Liver (tissue), 9 donors: ENCODE measurements around the gene SEMA4D. TPM values are rescaled to one million over a fixed set of nuclear protein-coding genes. Genes with fewer than 3 reads are reported as not detected.

Experiments used
- DNase-seq: peaks from one replicate; pipeline ENCODE4 v3.0.0-alpha.2; 2017; ENCODE audit warnings: low spot score
- H3K27ac ChIP-seq, 2 donors: one replicate each; pipeline ENCODE4 v1.7.0; 2013; ENCODE audit warnings: inconsistent platforms in 2 of 2, low read length in 2 of 2, control low read depth in 1 of 2, low read depth in 1 of 2, mild to moderate bottlenecking in 1 of 2
- H3K27me3 ChIP-seq, 4 donors: one replicate each; pipeline versions ENCODE4 v1.6.1 to v1.7.0; 2013; ENCODE audit warnings: low read length in 3 of 4, inconsistent platforms in 1 of 4, mild to moderate bottlenecking in 1 of 4, moderate library complexity in 1 of 4; ENCODE audit not compliant: control insufficient read depth in 4 of 4, insufficient read depth in 4 of 4
- H3K36me3 ChIP-seq, 4 donors: one replicate each; pipeline versions ENCODE4 v1.6.1 to v1.7.0; 2013; ENCODE audit warnings: low read length in 3 of 4, mild to moderate bottlenecking in 3 of 4, low read depth in 1 of 4, moderate library complexity in 1 of 4; ENCODE audit not compliant: control insufficient read depth in 4 of 4, insufficient read depth in 3 of 4
- H3K4me1 ChIP-seq, 4 donors: one replicate each; pipeline versions ENCODE4 v1.6.1 to v1.7.0; 2013; ENCODE audit warnings: low read length in 3 of 4, mild to moderate bottlenecking in 3 of 4, moderate library complexity in 1 of 4; ENCODE audit not compliant: control insufficient read depth in 4 of 4, insufficient read depth in 4 of 4
- H3K4me3 ChIP-seq, 3 donors: one replicate each; pipeline versions ENCODE4 v1.6.1 to v1.7.0; 2013; ENCODE audit warnings: low read length in 3 of 3, control low read depth in 1 of 3, low read depth in 1 of 3, mild to moderate bottlenecking in 1 of 3
- H3K9ac ChIP-seq, 2 donors: one replicate each; pipeline ENCODE4 v1.7.0; 2013; ENCODE audit warnings: low read length in 2 of 2, mild to moderate bottlenecking in 2 of 2, moderate library complexity in 2 of 2, control low read depth in 1 of 2, low read depth in 1 of 2
- H3K9me3 ChIP-seq, 4 donors: one replicate each; pipeline versions ENCODE4 v1.6.1 to v1.7.0; 2013; ENCODE audit warnings: low read length in 3 of 4; ENCODE audit not compliant: control insufficient read depth in 4 of 4
- EGR1 ChIP-seq, 2 donors: IDR thresholded peaks; 2 replicates each; pipeline ENCODE4 v1.6.1; 2016 to 2018; ENCODE audit warnings: antibody characterized with exemption in 2 of 2, low read depth in 2 of 2
- FOXA1 ChIP-seq: IDR thresholded peaks from 2 replicates; pipeline ENCODE4 v1.6.1; 2016; ENCODE audit warnings: antibody characterized with exemption
- FOXA2 ChIP-seq: IDR thresholded peaks from 2 replicates; pipeline ENCODE4 v1.6.1; 2016; ENCODE audit warnings: antibody characterized with exemption
- GABPA ChIP-seq, 2 donors: IDR thresholded peaks in 1 of 2; conservative IDR thresholded peaks in 1 of 2; 2 replicates each; pipeline ENCODE4 v1.6.1; 2016; ENCODE audit warnings: antibody characterized with exemption in 2 of 2, mild to moderate bottlenecking in 1 of 2, moderate library complexity in 1 of 2
- HNF4A ChIP-seq, 2 donors: conservative IDR thresholded peaks; 2 replicates each; pipeline ENCODE4 v1.6.1; 2016; ENCODE audit warnings: antibody characterized with exemption in 2 of 2, mild to moderate bottlenecking in 2 of 2
- HNF4G ChIP-seq: IDR thresholded peaks from 2 replicates; pipeline ENCODE4 v1.6.1; 2016; ENCODE audit warnings: antibody characterized with exemption
- JUND ChIP-seq, 2 donors: IDR thresholded peaks; 2 replicates each; pipeline ENCODE4 v1.6.1; 2016; ENCODE audit warnings: antibody characterized with exemption in 2 of 2
- NR2F2 ChIP-seq: IDR thresholded peaks from 2 replicates; pipeline ENCODE4 v1.6.1; 2016; ENCODE audit warnings: antibody characterized with exemption
- RAD21 ChIP-seq, 2 donors: IDR thresholded peaks; 2 replicates each; pipeline ENCODE4 v1.6.1; 2016; ENCODE audit warnings: antibody characterized with exemption in 2 of 2, mild to moderate bottlenecking in 2 of 2
- RXRA ChIP-seq, 2 donors: IDR thresholded peaks; 2 replicates each; pipeline ENCODE4 v1.6.1; 2017 to 2018; ENCODE audit warnings: antibody characterized with exemption in 2 of 2, mild to moderate bottlenecking in 1 of 2
- SP1 ChIP-seq: IDR thresholded peaks from 2 replicates; pipeline ENCODE4 v1.6.1; 2018; ENCODE audit warnings: antibody characterized with exemption, mild to moderate bottlenecking
- TAF1 ChIP-seq: conservative IDR thresholded peaks from 2 replicates; pipeline ENCODE4 v1.6.1; 2016; ENCODE audit warnings: antibody characterized with exemption, mild to moderate bottlenecking
- YY1 ChIP-seq: IDR thresholded peaks from 2 replicates; pipeline ENCODE4 v1.6.1; 2016; ENCODE audit warnings: antibody characterized with exemption, mild to moderate bottlenecking
- WGBS: extraction: QIAGEN DNeasy Blood & Tissue Kit; methylation state at CpG from one replicate; pipeline ENCODE4 v1.1.7; 2013; 5-methylcytosine and 5-hydroxymethylcytosine counted together
- polyA plus RNA-seq, 2 donors: library from polyadenylated mRNA; stranded (reverse) in 1 of 2; unstranded in 1 of 2; fragments of 200-250 nt in 1 of 2; fragments of >200 nt in 1 of 2; fragmentation: Nextera tagmentation in 1 of 2; extraction: Ambion mirVana in 1 of 2; gene quantifications; one replicate each; pipeline versions ENCODE4 v1.2.1 to v1.2.3, GENCODE V29; 2013 to 2015
- total RNA-seq, 2 donors: library from RNA; depleted of rRNA; stranded (reverse); fragments of >200 nt; gene quantifications; one replicate each; pipeline ENCODE4 v1.2.3, GENCODE V29; 2014
- TF ChIP-seq, protein P1 (sequence below): IDR thresholded peaks from 2 replicates; pipeline ENCODE4 v1.6.1; 2016; ENCODE audit warnings: antibody characterized with exemption
- TF ChIP-seq, protein P2 (sequence below): fragments of 150-350 bp; IDR thresholded peaks from 2 replicates; pipeline ENCODE4 v1.5.1; 2017; ENCODE audit warnings: improper control_type of control experiment, low read depth, low read length; ENCODE audit not compliant: missing input control
- TF ChIP-seq, protein P3 (sequence below): IDR thresholded peaks from 2 replicates; pipeline ENCODE4 v1.6.1; 2016; ENCODE audit warnings: antibody characterized with exemption
- TF ChIP-seq, protein P4 (sequence below): IDR thresholded peaks from 2 replicates; pipeline ENCODE4 v1.6.1; 2016; ENCODE audit warnings: antibody characterized with exemption
- TF ChIP-seq, protein P5 (sequence below): IDR thresholded peaks from 2 replicates; pipeline ENCODE4 v1.6.1; 2016; ENCODE audit warnings: antibody characterized with exemption, mild to moderate bottlenecking
- donor health status: healthy.
- donor health status: healthy.
- donor health status: healthy.
- donor health status: healthy.
- donor health status: healthy.

The SEMA4D gene
- total and polyA plus RNA-seq, 4 donors: 1.4 to 12.0 (median 4.1) TPM

DNA sequence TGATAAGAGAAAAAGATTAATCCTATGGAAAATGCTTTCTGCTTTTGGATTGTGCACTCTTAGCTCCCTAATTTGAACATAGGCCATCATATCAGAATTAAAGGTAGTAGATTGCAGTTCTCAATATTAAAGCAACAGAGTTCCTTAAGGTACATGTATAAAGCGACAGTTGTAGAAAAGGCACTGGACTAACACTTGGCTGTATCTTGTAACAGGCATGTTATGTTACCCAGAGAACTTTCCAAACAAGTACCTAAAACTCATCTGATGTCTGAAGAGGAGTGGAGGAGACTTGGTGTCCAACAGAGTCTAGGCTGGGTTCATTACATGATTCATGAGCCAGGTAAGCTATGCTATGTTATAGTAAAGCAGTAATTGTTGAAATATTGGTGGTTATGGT lies 183.0 kb downstream of the SEMA4D start:
- Histone ChIP-seq H3K27me3 (no peaks in the 10 kb centered on the region), H3K27ac (no peak overlapping the region), H3K9ac (no peak overlapping the region), H3K4me3 (no peak overlapping the region), H3K36me3 (no peaks in the 10 kb centered on the region), H3K9me3 (no peaks in the 10 kb centered on the region), H3K4me1 (peaks cover 4 to 25% (median 18%) of the 10 kb centered on the region in 4 donors)
- DNase-seq: no peak
- WGBS: 100% methylated on average over 1 of the region's 1 CpG
- TF ChIP-seq, protein P1, sequence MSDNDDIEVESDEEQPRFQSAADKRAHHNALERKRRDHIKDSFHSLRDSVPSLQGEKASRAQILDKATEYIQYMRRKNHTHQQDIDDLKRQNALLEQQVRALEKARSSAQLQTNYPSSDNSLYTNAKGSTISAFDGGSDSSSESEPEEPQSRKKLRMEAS: no peak
- no peak for TF ChIP-seq EGR1 (IDR thresholded peaks at IDR 0.05; ENCODE audit: low read depth in 2 of 2)
- TF ChIP-seq HNF4G: no peak
- TF ChIP-seq, protein P2, sequence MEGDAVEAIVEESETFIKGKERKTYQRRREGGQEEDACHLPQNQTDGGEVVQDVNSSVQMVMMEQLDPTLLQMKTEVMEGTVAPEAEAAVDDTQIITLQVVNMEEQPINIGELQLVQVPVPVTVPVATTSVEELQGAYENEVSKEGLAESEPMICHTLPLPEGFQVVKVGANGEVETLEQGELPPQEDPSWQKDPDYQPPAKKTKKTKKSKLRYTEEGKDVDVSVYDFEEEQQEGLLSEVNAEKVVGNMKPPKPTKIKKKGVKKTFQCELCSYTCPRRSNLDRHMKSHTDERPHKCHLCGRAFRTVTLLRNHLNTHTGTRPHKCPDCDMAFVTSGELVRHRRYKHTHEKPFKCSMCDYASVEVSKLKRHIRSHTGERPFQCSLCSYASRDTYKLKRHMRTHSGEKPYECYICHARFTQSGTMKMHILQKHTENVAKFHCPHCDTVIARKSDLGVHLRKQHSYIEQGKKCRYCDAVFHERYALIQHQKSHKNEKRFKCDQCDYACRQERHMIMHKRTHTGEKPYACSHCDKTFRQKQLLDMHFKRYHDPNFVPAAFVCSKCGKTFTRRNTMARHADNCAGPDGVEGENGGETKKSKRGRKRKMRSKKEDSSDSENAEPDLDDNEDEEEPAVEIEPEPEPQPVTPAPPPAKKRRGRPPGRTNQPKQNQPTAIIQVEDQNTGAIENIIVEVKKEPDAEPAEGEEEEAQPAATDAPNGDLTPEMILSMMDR: no peak
- TF ChIP-seq YY1: no peak
- TF ChIP-seq, protein P3, sequence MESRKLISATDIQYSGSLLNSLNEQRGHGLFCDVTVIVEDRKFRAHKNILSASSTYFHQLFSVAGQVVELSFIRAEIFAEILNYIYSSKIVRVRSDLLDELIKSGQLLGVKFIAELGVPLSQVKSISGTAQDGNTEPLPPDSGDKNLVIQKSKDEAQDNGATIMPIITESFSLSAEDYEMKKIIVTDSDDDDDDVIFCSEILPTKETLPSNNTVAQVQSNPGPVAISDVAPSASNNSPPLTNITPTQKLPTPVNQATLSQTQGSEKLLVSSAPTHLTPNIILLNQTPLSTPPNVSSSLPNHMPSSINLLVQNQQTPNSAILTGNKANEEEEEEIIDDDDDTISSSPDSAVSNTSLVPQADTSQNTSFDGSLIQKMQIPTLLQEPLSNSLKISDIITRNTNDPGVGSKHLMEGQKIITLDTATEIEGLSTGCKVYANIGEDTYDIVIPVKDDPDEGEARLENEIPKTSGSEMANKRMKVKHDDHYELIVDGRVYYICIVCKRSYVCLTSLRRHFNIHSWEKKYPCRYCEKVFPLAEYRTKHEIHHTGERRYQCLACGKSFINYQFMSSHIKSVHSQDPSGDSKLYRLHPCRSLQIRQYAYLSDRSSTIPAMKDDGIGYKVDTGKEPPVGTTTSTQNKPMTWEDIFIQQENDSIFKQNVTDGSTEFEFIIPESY: no peak
- no peak for TF ChIP-seq SP1
- no peak for TF ChIP-seq FOXA2

DNA sequence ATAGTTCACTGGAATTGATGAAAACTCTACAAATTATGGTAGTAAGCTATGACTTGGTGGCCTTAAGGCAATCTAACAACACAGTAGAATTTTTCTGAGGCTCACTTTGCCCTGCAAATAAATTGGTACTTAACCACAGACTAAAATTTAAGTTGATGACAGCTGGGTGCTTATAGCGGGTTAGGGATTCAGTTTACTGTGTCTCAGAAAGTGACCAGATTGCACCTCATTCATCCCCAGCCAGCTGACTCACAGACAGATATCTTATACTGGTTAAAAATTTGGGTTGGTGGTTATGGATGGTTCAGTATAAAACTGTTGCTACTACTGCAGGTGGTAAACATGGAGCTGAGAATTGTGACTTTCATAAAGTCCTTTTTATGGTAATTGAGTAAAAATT lies 184.1 kb downstream of the SEMA4D start:
- H3K9me3 ChIP-seq: no peaks in the 10 kb centered on the region
- H3K36me3 ChIP-seq: no peaks in the 10 kb centered on the region
- H3K4me3 ChIP-seq: no peak overlapping the region
- H3K4me1 ChIP-seq: peaks cover 0 to 19% (median 12%) of the 10 kb centered on the region in 4 donors
- no peak overlapping the region for H3K27ac ChIP-seq
- no peaks in the 10 kb centered on the region for H3K27me3 ChIP-seq
- no peak overlapping the region for H3K9ac ChIP-seq
- WGBS: 88% methylated on average over 1 of the region's 1 CpG
- TF ChIP-seq RXRA (IDR thresholded peaks at IDR 0.05) (no peak), NR2F2 (no peak), GABPA (IDR thresholded peaks at IDR 0.05 in 1 of 2, conservative IDR thresholded peaks at IDR 0.05 in 1 of 2) (no peak), EGR1 (IDR thresholded peaks at IDR 0.05; ENCODE audit: low read depth in 2 of 2) (no peak), HNF4G (no peak), SP1 (no peak), TAF1 (no peak), JUND (IDR thresholded peaks at IDR 0.05) (no peak), YY1 (no peak), FOXA1 (no peak), HNF4A (conservative IDR thresholded peaks at IDR 0.05) (no peak), FOXA2 (no peak), RAD21 (IDR thresholded peaks at IDR 0.05) (no peak)
- TF ChIP-seq, protein P1: no peak
- TF ChIP-seq, protein P4, sequence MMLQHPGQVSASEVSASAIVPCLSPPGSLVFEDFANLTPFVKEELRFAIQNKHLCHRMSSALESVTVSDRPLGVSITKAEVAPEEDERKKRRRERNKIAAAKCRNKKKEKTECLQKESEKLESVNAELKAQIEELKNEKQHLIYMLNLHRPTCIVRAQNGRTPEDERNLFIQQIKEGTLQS: no peak
- TF ChIP-seq, protein P5, sequence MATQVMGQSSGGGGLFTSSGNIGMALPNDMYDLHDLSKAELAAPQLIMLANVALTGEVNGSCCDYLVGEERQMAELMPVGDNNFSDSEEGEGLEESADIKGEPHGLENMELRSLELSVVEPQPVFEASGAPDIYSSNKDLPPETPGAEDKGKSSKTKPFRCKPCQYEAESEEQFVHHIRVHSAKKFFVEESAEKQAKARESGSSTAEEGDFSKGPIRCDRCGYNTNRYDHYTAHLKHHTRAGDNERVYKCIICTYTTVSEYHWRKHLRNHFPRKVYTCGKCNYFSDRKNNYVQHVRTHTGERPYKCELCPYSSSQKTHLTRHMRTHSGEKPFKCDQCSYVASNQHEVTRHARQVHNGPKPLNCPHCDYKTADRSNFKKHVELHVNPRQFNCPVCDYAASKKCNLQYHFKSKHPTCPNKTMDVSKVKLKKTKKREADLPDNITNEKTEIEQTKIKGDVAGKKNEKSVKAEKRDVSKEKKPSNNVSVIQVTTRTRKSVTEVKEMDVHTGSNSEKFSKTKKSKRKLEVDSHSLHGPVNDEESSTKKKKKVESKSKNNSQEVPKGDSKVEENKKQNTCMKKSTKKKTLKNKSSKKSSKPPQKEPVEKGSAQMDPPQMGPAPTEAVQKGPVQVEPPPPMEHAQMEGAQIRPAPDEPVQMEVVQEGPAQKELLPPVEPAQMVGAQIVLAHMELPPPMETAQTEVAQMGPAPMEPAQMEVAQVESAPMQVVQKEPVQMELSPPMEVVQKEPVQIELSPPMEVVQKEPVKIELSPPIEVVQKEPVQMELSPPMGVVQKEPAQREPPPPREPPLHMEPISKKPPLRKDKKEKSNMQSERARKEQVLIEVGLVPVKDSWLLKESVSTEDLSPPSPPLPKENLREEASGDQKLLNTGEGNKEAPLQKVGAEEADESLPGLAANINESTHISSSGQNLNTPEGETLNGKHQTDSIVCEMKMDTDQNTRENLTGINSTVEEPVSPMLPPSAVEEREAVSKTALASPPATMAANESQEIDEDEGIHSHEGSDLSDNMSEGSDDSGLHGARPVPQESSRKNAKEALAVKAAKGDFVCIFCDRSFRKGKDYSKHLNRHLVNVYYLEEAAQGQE: no peak
- TF ChIP-seq, protein P3: no peak
- TF ChIP-seq, protein P2: no peak
- no peak for DNase-seq
